Astrocyte (in vitro differentiated cells and primary cell): ENCODE measurements around the gene PIGR. TPM values are rescaled to one million over a fixed set of nuclear protein-coding genes. Genes with fewer than 3 reads are reported as not detected.
"Not testable (repeated sequence)": the region's sequence is repeated elsewhere in the genome, so short reads cannot be mapped to it uniquely, and the experiment has no call there.

ENCODE experiments used
- DNase-seq: peaks from one replicate; pipeline ENCODE4 v3.0.0-alpha.2; 2010; ENCODE audit warnings: low read depth
- FAIRE-seq: peaks from 2 replicates; lab custom pipeline; 2011; peaks lifted over from hg19 to GRCh38; lab: Jason Lieb, UNC
- H2AFZ ChIP-seq: 2 replicates; pipeline ENCODE4 v1.6.0; 2012; ENCODE audit warnings: low read depth, low read length, inconsistent platforms
- H3K27ac ChIP-seq: 2 replicates; pipeline ENCODE4 v1.5.1; 2011; ENCODE audit warnings: low read depth, low read length, inconsistent platforms
- H3K27me3 ChIP-seq: 2 replicates; pipeline ENCODE4 v1.6.0; 2011; ENCODE audit warnings: low read length, inconsistent platforms; ENCODE audit not compliant: insufficient read depth
- H3K36me3 ChIP-seq: 2 replicates; pipeline ENCODE4 v1.5.1; 2011; ENCODE audit warnings: low read length, inconsistent platforms; ENCODE audit not compliant: insufficient read depth
- H3K4me1 ChIP-seq: 2 replicates; pipeline ENCODE4 v1.5.1; 2011; ENCODE audit warnings: low read length, inconsistent platforms; ENCODE audit not compliant: insufficient read depth
- H3K4me2 ChIP-seq: 2 replicates; pipeline ENCODE4 v1.6.0; 2012; ENCODE audit warnings: low read length, inconsistent platforms
- H3K4me3 ChIP-seq: 2 replicates; pipeline ENCODE4 v1.5.1; 2011; ENCODE audit warnings: low read depth, mild to moderate bottlenecking, low read length, inconsistent platforms; ENCODE audit not compliant: insufficient read depth
- H3K79me2 ChIP-seq: 2 replicates; pipeline ENCODE4 v1.6.0; 2012; ENCODE audit warnings: mild to moderate bottlenecking, low read length, inconsistent platforms; ENCODE audit not compliant: insufficient read depth
- H3K9ac ChIP-seq: 2 replicates; pipeline ENCODE4 v1.6.0; 2012; ENCODE audit warnings: mild to moderate bottlenecking, low read length, inconsistent platforms
- H3K9me3 ChIP-seq: 2 replicates; pipeline ENCODE4 v1.5.1; 2012; ENCODE audit warnings: low read depth, mild to moderate bottlenecking, low read length, inconsistent platforms; ENCODE audit not compliant: insufficient read depth
- H4K20me1 ChIP-seq: 2 replicates; pipeline ENCODE4 v1.6.0; 2012; ENCODE audit warnings: low read length, inconsistent platforms; ENCODE audit not compliant: insufficient read depth
- H3K27ac Mint-ChIP-seq: one replicate; pipeline ENCODE4 v1.8.0; 2021; ENCODE audit warnings: mild to moderate bottlenecking, mixed read lengths; ENCODE audit not compliant: unreplicated experiment
- H3K27me3 Mint-ChIP-seq: one replicate; pipeline ENCODE4 v1.8.0; 2021; ENCODE audit warnings: low read depth, mixed read lengths; ENCODE audit not compliant: unreplicated experiment
- H3K36me3 Mint-ChIP-seq: one replicate; pipeline ENCODE4 v1.8.0; 2021; ENCODE audit warnings: low read depth, mixed read lengths; ENCODE audit not compliant: unreplicated experiment
- H3K4me1 Mint-ChIP-seq: one replicate; pipeline ENCODE4 v1.8.0; 2021; ENCODE audit warnings: low read depth, mixed read lengths; ENCODE audit not compliant: unreplicated experiment
- H3K4me3 Mint-ChIP-seq: one replicate; pipeline ENCODE4 v1.8.0; 2021; ENCODE audit warnings: mild to moderate bottlenecking, moderate library complexity, mixed read lengths; ENCODE audit not compliant: unreplicated experiment
- H3K9me3 Mint-ChIP-seq: one replicate; pipeline ENCODE4 v1.8.0; 2021; ENCODE audit warnings: mild to moderate bottlenecking, mixed read lengths; ENCODE audit not compliant: unreplicated experiment
- CTCF ChIP-seq: IDR thresholded peaks from 2 replicates; pipeline ENCODE4 v1.5.1; 2011; ENCODE audit warnings: low read depth, mild to moderate bottlenecking, inconsistent platforms, low read length, moderate library complexity; ENCODE audit not compliant: insufficient read depth
- EZH2 ChIP-seq: IDR thresholded peaks from 2 replicates; pipeline ENCODE4 v1.6.1; 2012; ENCODE audit warnings: mild to moderate bottlenecking, low read length, inconsistent platforms; ENCODE audit not compliant: insufficient read depth
- total RNA-seq: library from RNA; stranded (reverse); gene quantifications from 2 replicates; pipeline ENCODE4 v1.2.1, GENCODE V29; 2021

The PIGR gene
- total RNA-seq, 1 donor from 2014 or later, result not detected

GRCh38 chr1:206925106-206925736 lies 21.0 kb downstream of the PIGR start:
- Mint-ChIP-seq H3K9me3 (peaks cover 2% of the 10 kb centered on the region), H3K36me3 (no peaks in the 10 kb centered on the region), H3K27ac (no peak overlapping the region), H3K4me1 (no peaks in the 10 kb centered on the region), H3K27me3 (peaks cover 14% of the 10 kb centered on the region), H3K4me3 (no peak overlapping the region)
- no peak overlapping the region for H3K27ac ChIP-seq
- no peak overlapping the region for H2AFZ ChIP-seq
- H3K27me3 ChIP-seq, result peaks cover 3% of the 10 kb centered on the region
- FAIRE-seq (no peak), DNase-seq (no peak)
- no peak for TF ChIP-seq CTCF
- no peak for TF ChIP-seq EZH2
- no peaks in the 10 kb centered on the region for H3K79me2 ChIP-seq
- H3K9me3 ChIP-seq, result peaks cover 3% of the 10 kb centered on the region
- H3K4me2 ChIP-seq, result no peak overlapping the region
- H3K4me1 ChIP-seq, result no peaks in the 10 kb centered on the region
- H3K4me3 ChIP-seq, result no peak overlapping the region
- no peaks in the 10 kb centered on the region for H3K36me3 ChIP-seq
- no peak overlapping the region for H3K9ac ChIP-seq
- H4K20me1 ChIP-seq, result no peaks in the 10 kb centered on the region

GRCh38 chr1:206924592-206925105 lies 21.6 kb downstream of the PIGR start:
- FAIRE-seq (no peak), DNase-seq (no peak)
- Mint-ChIP-seq H3K27me3 (peaks cover 14% of the 10 kb centered on the region), H3K27ac (no peak overlapping the region), H3K9me3 (peaks cover 2% of the 10 kb centered on the region), H3K4me3 (no peak overlapping the region), H3K4me1 (no peaks in the 10 kb centered on the region), H3K36me3 (no peaks in the 10 kb centered on the region)
- Histone ChIP-seq H3K9ac (no peak overlapping the region), H3K27me3 (peaks cover 3% of the 10 kb centered on the region), H3K79me2 (no peaks in the 10 kb centered on the region), H3K4me2 (no peak overlapping the region), H4K20me1 (no peaks in the 10 kb centered on the region), H3K27ac (no peak overlapping the region), H2AFZ (no peak overlapping the region), H3K4me3 (no peak overlapping the region), H3K9me3 (peaks cover 3% of the 10 kb centered on the region), H3K36me3 (no peaks in the 10 kb centered on the region), H3K4me1 (no peaks in the 10 kb centered on the region)
- no peak for TF ChIP-seq EZH2
- no peak for TF ChIP-seq CTCF

- H3K9ac ChIP-seq, H3K4me1 ChIP-seq, H3K9me3 ChIP-seq, H4K20me1 ChIP-seq, H3K4me2 ChIP-seq, H3K79me2 ChIP-seq, H3K9me3 Mint-ChIP-seq, DNase-seq, H3K27me3 ChIP-seq, H3K4me3 Mint-ChIP-seq, H2AFZ ChIP-seq, H3K36me3 Mint-ChIP-seq, H3K4me3 ChIP-seq, H3K27ac ChIP-seq, H3K4me1 Mint-ChIP-seq, H3K36me3 ChIP-seq, FAIRE-seq, H3K27ac Mint-ChIP-seq: not testable (repeated sequence)
- peaks cover 12% of the 10 kb centered on the region for H3K27me3 Mint-ChIP-seq
Observed at GRCh38 chr1:206923961-206924557, 22.2 kb downstream of the PIGR start.
